Esophagus (tissue), 2 donors: ENCODE measurements around the gene TRIP13. TPM values are rescaled to one million over a fixed set of nuclear protein-coding genes. Genes with fewer than 3 reads are reported as not detected.
"Not testable (repeated sequence)": the region's sequence is repeated elsewhere in the genome, so short reads cannot be mapped to it uniquely, and the experiment has no call there.

Experiments used
- H3K27ac ChIP-seq, 2 donors: one replicate each; pipeline ENCODE4 v1.5.1; 2013; ENCODE audit warnings: low read depth in 2 of 2, mild to moderate bottlenecking in 2 of 2, inconsistent platforms in 1 of 2, low read length in 1 of 2, moderate library complexity in 1 of 2
- H3K27me3 ChIP-seq, 2 donors: one replicate each; pipeline ENCODE4 v1.6.1; 2013; ENCODE audit warnings: low read length in 2 of 2, control low read depth in 1 of 2, mild to moderate bottlenecking in 1 of 2; ENCODE audit not compliant: insufficient read depth in 2 of 2, control insufficient read depth in 1 of 2
- H3K36me3 ChIP-seq, 2 donors: one replicate each; pipeline ENCODE4 v1.6.1; 2013; ENCODE audit warnings: low read length in 1 of 2; ENCODE audit not compliant: control insufficient read depth in 2 of 2, insufficient read depth in 2 of 2
- H3K4me1 ChIP-seq, 2 donors: one replicate each; pipeline ENCODE4 v1.6.1; 2013; ENCODE audit warnings: low read length in 1 of 2; ENCODE audit not compliant: control insufficient read depth in 2 of 2, insufficient read depth in 2 of 2
- H3K4me3 ChIP-seq, 2 donors: one replicate each; pipeline ENCODE4 v1.5.1; 2013; ENCODE audit warnings: low read length in 2 of 2, mild to moderate bottlenecking in 2 of 2, low read depth in 1 of 2, moderate library complexity in 1 of 2
- H3K9me3 ChIP-seq, 2 donors: one replicate each; pipeline ENCODE4 v1.6.1; 2013; ENCODE audit warnings: mild to moderate bottlenecking in 2 of 2, low read depth in 1 of 2, low read length in 1 of 2, moderate library complexity in 1 of 2; ENCODE audit not compliant: control insufficient read depth in 2 of 2, insufficient read depth in 1 of 2
- WGBS, 2 donors: extraction: QIAGEN DNeasy Blood & Tissue Kit; methylation state at CpG; one replicate each; pipeline ENCODE4 v1.1.7; 2013; 5-methylcytosine and 5-hydroxymethylcytosine counted together
- polyA plus RNA-seq, 2 donors: library from polyadenylated mRNA; stranded (reverse); fragments of 200-250 nt; gene quantifications; one replicate each; pipeline ENCODE4 v1.2.3, GENCODE V29; 2013
- donor health status: healthy with polysubstance abuse.
- donor health status: Bipolar disorder and iron deficiency.

Gene TRIP13
- polyA plus RNA-seq, 2 donors = 4.3 to 6.6 TPM

GRCh38 chr5:914612-915011 is 21.9 kb downstream of the TRIP13 start:
- peaks cover 0 to 8% of the 10 kb centered on the region in 2 donors for H3K36me3 ChIP-seq
- H3K4me3 ChIP-seq = no peak overlapping the region
- H3K27ac ChIP-seq = no peak overlapping the region
- no peaks in the 10 kb centered on the region for H3K9me3 ChIP-seq
- WGBS, 2 donors = 89 to 92% methylated on average over 7 of the region's 7 CpGs
- H3K27me3 ChIP-seq = no peaks in the 10 kb centered on the region
- peaks cover 0 to 10% of the 10 kb centered on the region in 2 donors for H3K4me1 ChIP-seq

- H3K27me3 ChIP-seq, H3K4me3 ChIP-seq, H3K36me3 ChIP-seq, H3K9me3 ChIP-seq, H3K4me1 ChIP-seq, H3K27ac ChIP-seq: not testable (repeated sequence)
- WGBS, 2 donors = 96% methylated on average over 12 of the region's 12 CpGs
Measured at GRCh38 chr5:915346-915745, 22.7 kb downstream of the TRIP13 start.

DNA sequence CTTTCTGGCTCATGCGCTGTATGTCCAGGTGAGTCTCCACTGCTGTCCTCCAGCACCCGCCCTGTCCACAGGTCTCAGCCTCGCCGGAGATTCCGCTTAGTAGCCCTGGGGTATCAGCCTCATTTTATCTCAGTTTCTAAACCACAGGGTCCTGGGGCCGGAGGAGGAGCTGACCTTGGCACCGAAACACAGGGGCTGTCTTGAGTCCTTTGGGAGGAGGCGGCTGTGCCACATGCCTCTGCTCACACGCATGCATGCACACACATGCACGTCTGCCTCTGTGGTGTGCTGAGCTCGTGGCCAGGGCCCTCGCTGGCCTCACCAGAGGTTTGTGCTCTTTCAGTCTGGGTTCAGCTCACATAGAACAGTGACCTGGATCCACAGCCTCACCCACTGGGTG is 23.3 kb downstream of the TRIP13 start:
- no peaks in the 10 kb centered on the region for H3K27me3 ChIP-seq

DNA sequence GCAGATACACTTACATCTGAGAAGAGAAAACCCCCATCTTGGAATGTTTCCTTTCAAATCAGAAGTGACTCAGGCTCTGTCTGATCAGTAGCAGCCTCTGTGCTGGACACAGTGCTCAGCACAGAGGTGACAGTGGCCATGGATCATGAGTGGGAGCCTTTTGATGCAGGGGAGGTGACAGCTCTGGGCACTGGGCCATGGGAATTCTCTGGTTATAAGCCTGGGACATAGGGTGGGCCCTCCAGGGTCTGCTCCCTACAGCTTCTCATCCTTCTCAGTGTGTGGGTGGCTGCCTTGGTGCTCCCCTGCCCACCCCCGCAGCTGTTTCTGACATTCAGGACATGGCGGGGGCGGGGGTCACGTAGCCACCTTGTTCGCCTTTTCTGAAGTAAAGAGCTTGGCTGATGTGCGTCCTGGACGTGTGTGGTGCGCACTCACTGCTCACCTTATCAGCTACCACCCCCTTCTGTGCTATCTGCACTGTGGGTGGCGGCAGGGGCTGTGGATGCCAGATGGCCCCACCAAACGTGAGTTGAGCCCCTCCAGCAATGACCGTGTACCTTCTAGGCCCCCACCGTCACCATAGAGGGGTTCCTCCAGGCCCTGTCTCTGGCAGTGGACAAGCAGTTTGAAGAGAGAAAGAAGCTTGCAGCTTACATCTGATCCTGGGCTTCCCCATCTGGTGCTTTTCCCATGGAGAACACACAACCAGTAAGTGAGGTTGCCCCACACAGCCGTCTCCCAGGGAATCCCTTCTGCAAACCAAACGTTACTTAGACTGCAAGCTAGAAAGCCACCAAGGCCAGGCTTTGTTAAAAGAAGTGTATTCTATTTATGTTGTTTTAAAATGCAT is 24.0 kb downstream of the TRIP13 start:
- H3K4me1 ChIP-seq = peaks cover 0 to 9% of the 10 kb centered on the region in 2 donors
- no peak overlapping the region for H3K27ac ChIP-seq
- no peaks in the 10 kb centered on the region for H3K9me3 ChIP-seq
- 86 to 92% methylated on average over 14 of the region's 14 CpGs for WGBS, 2 donors
- H3K4me3 ChIP-seq = no peak overlapping the region
- H3K27me3 ChIP-seq = no peaks in the 10 kb centered on the region
- H3K36me3 ChIP-seq = peaks cover 0 to 8% of the 10 kb centered on the region in 2 donors

More for the DNA sequence above, 23.3 kb downstream of the TRIP13 start:
- WGBS, 2 donors = 92 to 95% methylated on average over 12 of the region's 12 CpGs
- H3K4me3 ChIP-seq = no peak overlapping the region
- H3K9me3 ChIP-seq = no peaks in the 10 kb centered on the region
- H3K27ac ChIP-seq = no peak overlapping the region
- H3K36me3 ChIP-seq = peaks cover 0 to 8% of the 10 kb centered on the region in 2 donors
- peaks cover 0 to 10% of the 10 kb centered on the region in 2 donors for H3K4me1 ChIP-seq

- H3K4me1 ChIP-seq, H3K9me3 ChIP-seq, H3K27me3 ChIP-seq, H3K36me3 ChIP-seq, H3K4me3 ChIP-seq, H3K27ac ChIP-seq: not testable (repeated sequence)
- WGBS, 2 donors = 95% methylated on average over 5 of the region's 5 CpGs
Measured at GRCh38 chr5:918717-919116, 26.0 kb downstream of the TRIP13 start.

- Histone ChIP-seq H3K27me3 (no peaks in the 10 kb centered on the region), H3K4me3 (no peak overlapping the region), H3K9me3 (no peaks in the 10 kb centered on the region), H3K27ac (no peak overlapping the region), H3K36me3 (peaks cover 0 to 8% of the 10 kb centered on the region in 2 donors), H3K4me1 (no peaks in the 10 kb centered on the region)
- WGBS, 2 donors = 86 to 87% methylated on average over 9 of the region's 9 CpGs
Measured at GRCh38 chr5:919356-920000, 26.8 kb downstream of the TRIP13 start.

- H3K27ac ChIP-seq = no peak overlapping the region
- WGBS, 2 donors = 86 to 93% methylated on average over 7 of the region's 7 CpGs
Measured at GRCh38 chr5:920321-920720, 27.6 kb downstream of the TRIP13 start.

GRCh38 chr5:921456-922435 is 29.1 kb downstream of the TRIP13 start:
- peaks cover 0 to 1% of the 10 kb centered on the region in 2 donors for H3K36me3 ChIP-seq
- H3K27me3 ChIP-seq = peaks cover 0 to 3% of the 10 kb centered on the region in 2 donors
- peaks cover 0 to 1% of the 10 kb centered on the region in 2 donors for H3K4me1 ChIP-seq
- 92 to 93% methylated on average over 9 of the region's 9 CpGs for WGBS, 2 donors
- no peak overlapping the region for H3K27ac ChIP-seq
- H3K9me3 ChIP-seq = no peaks in the 10 kb centered on the region
- no peak overlapping the region for H3K4me3 ChIP-seq

More at GRCh38 chr5:920321-920720, 27.6 kb downstream of the TRIP13 start:
- Histone ChIP-seq H3K4me3 (no peak overlapping the region), H3K9me3 (no peaks in the 10 kb centered on the region), H3K27me3 (no peaks in the 10 kb centered on the region), H3K4me1 (no peaks in the 10 kb centered on the region), H3K36me3 (peaks cover 0 to 8% of the 10 kb centered on the region in 2 donors)
